T-helper 1 cell treated with Interleukin-12 subunit alpha and Interleukin-12 subunit beta and Interleukin-4 antibody, amounts not matched to agents 30 μg/mL and 1 μg/mL, for 36 hours (primary cell): ENCODE data around the gene ARHGAP33.
A peak's percentile ranks its signal among the peaks of the same experiment; 100 is the strongest.

Experiments used
- H3K27ac Mint-ChIP-seq: one replicate; pipeline ENCODE4 v1.8.0; 2021; ENCODE audit warnings: mild to moderate bottlenecking, mixed read lengths
- H3K27me3 Mint-ChIP-seq: one replicate; pipeline ENCODE4 v1.8.0; 2021; ENCODE audit warnings: low read depth, mixed read lengths
- H3K36me3 Mint-ChIP-seq: one replicate; pipeline ENCODE4 v1.8.0; 2021; ENCODE audit warnings: low read depth, mixed read lengths
- H3K4me1 Mint-ChIP-seq: one replicate; pipeline ENCODE4 v1.8.0; 2021; ENCODE audit warnings: low read depth, mixed read lengths
- H3K4me3 Mint-ChIP-seq: one replicate; pipeline ENCODE4 v1.8.0; 2021; ENCODE audit warnings: mild to moderate bottlenecking, moderate library complexity, mixed read lengths
- H3K9me3 Mint-ChIP-seq: one replicate; pipeline ENCODE4 v1.8.0; 2021; ENCODE audit warnings: mixed read lengths

ARHGAP33 gene

DNA sequence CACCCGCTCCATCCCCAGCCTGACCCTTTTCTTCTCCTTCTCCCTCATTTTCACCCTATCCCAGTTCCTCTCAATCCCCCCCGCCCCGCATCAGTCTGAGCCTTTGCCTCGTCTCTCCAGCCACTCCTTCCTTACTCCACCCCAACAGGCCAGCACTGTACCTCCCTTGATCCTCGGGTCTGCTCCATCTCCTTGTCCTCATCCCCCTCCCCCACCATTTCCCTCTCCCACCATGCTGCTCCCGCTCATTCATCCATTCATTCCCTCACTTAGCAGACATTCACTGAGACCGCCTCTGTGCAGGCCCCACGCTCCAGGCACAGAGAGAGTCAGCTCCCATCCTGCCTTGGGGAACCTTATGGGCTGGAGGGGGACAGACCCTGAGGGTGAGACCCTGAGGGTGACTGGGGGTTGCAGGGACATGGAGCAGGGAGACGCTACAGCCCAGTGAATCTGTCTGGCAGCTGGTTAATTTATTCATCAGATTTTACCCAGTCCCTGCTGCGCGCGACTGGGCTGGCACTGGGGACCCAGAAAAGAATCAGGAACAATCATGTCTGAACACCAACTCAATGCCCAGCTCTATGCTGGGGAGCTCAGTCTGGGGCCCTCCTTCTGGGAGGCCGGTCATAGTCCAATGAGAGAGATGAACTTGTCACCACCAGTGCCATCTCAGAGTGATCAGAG, 881 bp downstream of the ARHGAP33 start:
- Mint-ChIP-seq H3K9me3 (no peaks in the 10 kb centered on the region), H3K4me1 (peaks cover 21% of the 10 kb centered on the region), H3K27ac (peak overlapping the region; percentile 79), H3K27me3 (no peaks in the 10 kb centered on the region), H3K36me3 (peaks cover 6% of the 10 kb centered on the region), H3K4me3 (peak overlapping the region; percentile 87)

DNA sequence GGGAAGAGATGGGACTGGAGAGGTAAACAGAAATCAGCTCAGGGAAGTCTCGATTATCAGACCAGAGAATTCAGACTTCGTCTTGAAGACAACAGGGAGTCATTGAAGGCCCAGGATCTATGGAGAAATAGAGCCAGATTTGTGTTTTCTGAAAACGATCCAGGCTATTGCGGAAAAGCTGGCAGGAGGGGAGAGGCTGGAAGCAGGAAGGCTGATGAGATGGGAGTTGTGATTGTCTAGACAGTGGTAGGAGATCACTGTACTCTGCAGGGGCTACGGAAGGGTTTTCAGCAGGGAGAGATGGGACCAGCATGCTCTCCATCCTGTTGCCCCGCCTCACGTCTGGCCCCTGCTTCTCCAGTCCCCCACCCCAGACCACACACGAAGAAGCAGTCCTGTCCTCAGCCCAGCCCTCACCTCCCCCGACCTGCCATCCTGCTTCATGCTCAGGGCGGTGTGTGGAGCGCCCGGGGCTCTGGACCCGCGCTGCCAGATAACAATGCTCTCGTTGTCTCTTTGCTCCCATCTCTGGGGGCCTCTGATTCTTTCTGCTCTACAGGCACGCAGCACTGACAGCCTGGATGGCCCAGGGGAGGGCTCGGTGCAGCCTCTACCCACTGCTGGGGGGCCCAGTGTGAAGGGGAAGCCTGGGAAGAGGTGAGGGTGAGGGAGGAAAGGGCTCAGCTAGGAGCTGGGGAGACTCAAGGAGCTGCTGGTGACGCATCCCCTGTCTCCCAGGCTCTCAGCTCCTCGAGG, 1.9 kb downstream of the ARHGAP33 start:
- H3K27me3 Mint-ChIP-seq = no peaks in the 10 kb centered on the region
- peaks cover 9% of the 10 kb centered on the region for H3K36me3 Mint-ChIP-seq
- H3K4me1 Mint-ChIP-seq = peaks cover 21% of the 10 kb centered on the region
- no peaks in the 10 kb centered on the region for H3K9me3 Mint-ChIP-seq
- peak overlapping the region; percentile 51 for H3K4me3 Mint-ChIP-seq
- H3K27ac Mint-ChIP-seq = no peak overlapping the region

DNA sequence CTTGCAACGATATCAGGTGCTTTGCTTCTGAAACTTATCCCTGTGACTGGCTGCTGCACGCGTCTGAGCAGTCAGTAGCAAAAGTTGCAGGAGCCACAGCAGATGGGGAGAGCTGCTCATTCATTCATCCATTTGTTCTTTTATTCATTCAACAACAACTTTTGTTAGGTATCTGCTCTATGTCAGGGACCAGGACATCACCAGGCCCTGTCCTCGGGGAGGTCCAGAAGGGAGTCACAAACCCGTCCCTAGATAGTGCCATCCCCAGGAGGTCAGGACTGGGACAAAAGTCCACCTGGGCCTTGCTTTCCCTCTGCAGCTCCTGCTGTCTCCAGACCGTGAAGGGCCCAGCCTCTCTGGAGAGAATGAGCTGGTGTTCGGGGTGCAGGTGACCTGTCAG, 2.6 kb downstream of the ARHGAP33 start:
- H3K27me3 Mint-ChIP-seq = no peaks in the 10 kb centered on the region
- H3K36me3 Mint-ChIP-seq = peaks cover 11% of the 10 kb centered on the region
- H3K4me1 Mint-ChIP-seq = peaks cover 21% of the 10 kb centered on the region
- H3K27ac Mint-ChIP-seq = no peak overlapping the region
- H3K4me3 Mint-ChIP-seq = peak overlapping the region; percentile 10
- H3K9me3 Mint-ChIP-seq = no peaks in the 10 kb centered on the region

DNA sequence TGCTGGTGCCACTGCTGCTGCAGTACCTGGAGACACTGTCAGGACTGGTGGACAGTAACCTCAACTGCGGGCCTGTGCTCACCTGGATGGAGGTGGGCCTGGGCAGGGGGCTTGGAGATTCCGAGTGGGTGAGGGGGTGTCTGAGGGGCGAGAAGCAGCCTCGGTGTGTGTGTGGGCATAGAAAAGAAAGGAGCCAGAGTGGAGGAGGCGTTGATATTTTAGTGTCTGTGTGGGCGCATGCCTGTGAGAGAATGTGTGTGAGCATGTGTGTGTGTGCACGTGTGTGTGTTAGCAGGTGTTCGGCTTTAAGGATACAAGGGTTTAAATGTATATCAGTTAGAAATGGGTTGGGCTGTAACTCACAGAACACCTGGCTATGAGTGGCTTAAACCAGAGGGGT, 3.7 kb downstream of the ARHGAP33 start:
- no peak overlapping the region for H3K4me3 Mint-ChIP-seq
- peaks cover 18% of the 10 kb centered on the region for H3K36me3 Mint-ChIP-seq
- no peaks in the 10 kb centered on the region for H3K9me3 Mint-ChIP-seq
- H3K27me3 Mint-ChIP-seq = no peaks in the 10 kb centered on the region
- peaks cover 21% of the 10 kb centered on the region for H3K4me1 Mint-ChIP-seq
- H3K27ac Mint-ChIP-seq = peak overlapping the region; percentile 67

DNA sequence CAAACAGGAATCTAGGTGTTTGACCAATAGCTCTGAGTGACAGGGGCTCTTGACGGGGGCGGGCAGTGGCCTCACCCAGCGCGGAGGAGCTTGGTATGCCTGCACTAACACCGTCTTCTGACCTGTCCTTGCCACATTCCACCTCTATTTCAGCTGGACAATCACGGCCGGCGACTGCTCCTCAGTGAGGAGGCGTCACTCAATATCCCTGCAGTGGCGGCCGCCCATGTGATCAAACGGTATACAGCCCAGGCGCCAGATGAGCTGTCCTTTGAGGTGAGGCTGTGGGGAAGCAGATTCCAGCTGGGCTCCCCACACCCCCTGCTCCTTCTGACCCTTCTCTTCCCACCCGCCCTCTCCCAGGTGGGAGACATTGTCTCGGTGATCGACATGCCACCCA, 4.7 kb downstream of the ARHGAP33 start:
- Mint-ChIP-seq H3K36me3 (peaks cover 18% of the 10 kb centered on the region), H3K27me3 (no peaks in the 10 kb centered on the region), H3K4me3 (no peak overlapping the region), H3K27ac (no peak overlapping the region), H3K9me3 (no peaks in the 10 kb centered on the region), H3K4me1 (peaks cover 15% of the 10 kb centered on the region)

DNA sequence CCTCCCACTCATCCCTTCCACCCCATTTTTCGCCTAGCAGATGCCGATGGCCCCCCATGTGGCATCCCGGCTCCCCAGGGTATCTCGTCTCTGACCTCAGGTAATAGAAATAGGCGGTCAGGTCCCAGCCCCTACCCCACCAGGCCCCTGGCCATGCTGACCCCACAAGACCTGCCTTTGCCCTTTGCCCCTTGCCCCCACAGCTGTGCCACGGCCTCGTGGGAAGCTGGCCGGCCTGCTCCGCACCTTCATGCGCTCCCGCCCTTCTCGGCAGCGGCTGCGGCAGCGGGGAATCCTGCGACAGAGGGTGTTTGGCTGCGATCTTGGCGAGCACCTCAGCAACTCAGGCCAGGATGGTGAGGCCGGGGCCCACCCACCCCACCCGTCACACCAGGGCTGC, 5.4 kb downstream of the ARHGAP33 start:
- Mint-ChIP-seq H3K27me3 (no peaks in the 10 kb centered on the region), H3K27ac (no peak overlapping the region), H3K4me3 (no peak overlapping the region), H3K36me3 (peaks cover 19% of the 10 kb centered on the region), H3K4me1 (peaks cover 15% of the 10 kb centered on the region), H3K9me3 (no peaks in the 10 kb centered on the region)

DNA sequence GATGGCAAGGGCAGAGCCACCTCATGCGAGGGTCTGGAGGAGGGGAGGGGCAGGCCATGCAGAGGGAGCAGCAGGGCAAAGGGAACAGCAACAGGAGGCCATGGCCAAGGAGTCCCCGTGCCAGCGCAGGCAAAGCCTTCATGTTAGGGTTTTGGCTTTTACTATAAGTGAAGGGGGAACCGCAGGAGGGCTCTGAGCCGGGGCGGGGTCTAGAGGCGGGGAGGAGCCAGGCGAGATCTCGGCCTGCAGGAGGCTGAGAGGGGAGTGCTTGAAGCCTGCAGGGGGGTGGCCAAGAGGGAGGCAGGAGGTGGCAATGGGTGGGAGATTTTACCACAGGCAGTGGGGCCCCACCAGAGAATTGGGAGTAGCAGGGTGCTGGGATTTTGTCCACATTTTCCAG, 6.3 kb downstream of the ARHGAP33 start:
- Mint-ChIP-seq H3K27me3 (no peaks in the 10 kb centered on the region), H3K4me1 (peaks cover 8% of the 10 kb centered on the region), H3K27ac (no peak overlapping the region), H3K4me3 (no peak overlapping the region), H3K36me3 (peaks cover 18% of the 10 kb centered on the region), H3K9me3 (no peaks in the 10 kb centered on the region)

DNA sequence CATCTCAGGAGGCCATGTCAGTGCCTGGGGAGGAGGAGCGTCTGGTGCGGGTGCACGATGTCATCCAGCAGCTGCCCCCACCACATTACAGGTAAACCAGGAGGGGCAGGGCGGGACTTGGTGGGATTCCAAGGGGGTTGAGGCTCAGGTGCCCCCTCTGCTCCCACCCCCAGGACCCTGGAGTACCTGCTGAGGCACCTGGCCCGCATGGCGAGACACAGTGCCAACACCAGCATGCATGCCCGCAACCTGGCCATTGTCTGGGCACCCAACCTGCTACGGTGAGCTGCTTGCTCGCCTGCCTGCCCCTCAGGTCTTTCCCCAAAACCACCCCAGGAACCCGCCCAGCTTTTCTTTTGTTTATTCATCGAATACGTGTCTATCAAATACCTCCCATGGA, 7.2 kb downstream of the ARHGAP33 start:
- no peak overlapping the region for H3K4me3 Mint-ChIP-seq
- H3K9me3 Mint-ChIP-seq = no peaks in the 10 kb centered on the region
- H3K27ac Mint-ChIP-seq = no peak overlapping the region
- no peaks in the 10 kb centered on the region for H3K27me3 Mint-ChIP-seq
- H3K4me1 Mint-ChIP-seq = peaks cover 2% of the 10 kb centered on the region
- peaks cover 15% of the 10 kb centered on the region for H3K36me3 Mint-ChIP-seq

DNA sequence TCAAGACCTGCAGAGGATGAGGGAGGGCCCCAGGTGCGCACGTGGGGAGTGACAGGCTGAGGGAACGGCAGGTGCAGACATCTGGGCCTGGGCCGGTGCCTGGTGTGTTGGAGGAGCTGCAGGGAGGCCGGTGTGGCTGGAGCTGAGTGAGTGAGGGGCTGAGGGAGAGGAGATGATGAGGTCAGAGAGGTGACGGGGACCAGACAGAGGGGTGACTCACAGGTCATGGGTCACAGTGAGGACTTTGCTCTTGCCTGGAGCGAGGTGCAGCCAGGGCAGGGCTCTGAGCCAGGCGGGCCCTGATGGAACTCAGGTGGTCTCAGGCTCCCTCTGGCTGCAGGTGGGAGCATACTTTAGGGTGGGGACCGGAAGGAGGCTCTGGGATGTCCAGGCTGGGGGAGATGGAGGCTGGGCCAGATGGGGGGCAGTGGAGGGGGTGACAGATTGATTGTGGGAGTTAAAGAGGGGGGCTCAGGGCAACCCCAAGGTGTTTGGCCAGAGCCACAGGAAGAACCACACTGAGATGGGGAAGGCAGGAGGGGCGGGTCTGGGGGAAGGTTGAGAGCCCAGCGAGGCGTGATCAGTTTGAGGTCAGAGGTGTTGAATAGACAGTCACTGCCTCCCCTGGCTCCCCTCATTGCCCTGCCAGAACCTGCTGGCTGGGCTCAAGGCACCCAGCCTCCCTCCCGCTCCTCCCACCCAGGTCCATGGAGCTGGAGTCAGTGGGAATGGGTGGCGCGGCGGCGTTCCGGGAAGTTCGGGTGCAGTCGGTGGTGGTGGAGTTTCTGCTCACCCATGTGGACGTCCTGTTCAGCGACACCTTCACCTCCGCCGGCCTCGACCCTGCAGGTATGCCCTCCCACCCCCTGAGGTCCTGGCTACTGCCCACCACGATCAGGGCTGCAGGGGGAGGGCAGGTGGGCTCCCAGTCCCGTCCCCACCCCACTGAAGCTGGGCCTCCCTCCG, 8.4 kb downstream of the ARHGAP33 start:
- H3K27ac Mint-ChIP-seq = no peak overlapping the region
- no peaks in the 10 kb centered on the region for H3K9me3 Mint-ChIP-seq
- no peak overlapping the region for H3K4me3 Mint-ChIP-seq
- H3K36me3 Mint-ChIP-seq = peaks cover 15% of the 10 kb centered on the region
- peaks cover 2% of the 10 kb centered on the region for H3K4me1 Mint-ChIP-seq
- H3K27me3 Mint-ChIP-seq = no peaks in the 10 kb centered on the region

DNA sequence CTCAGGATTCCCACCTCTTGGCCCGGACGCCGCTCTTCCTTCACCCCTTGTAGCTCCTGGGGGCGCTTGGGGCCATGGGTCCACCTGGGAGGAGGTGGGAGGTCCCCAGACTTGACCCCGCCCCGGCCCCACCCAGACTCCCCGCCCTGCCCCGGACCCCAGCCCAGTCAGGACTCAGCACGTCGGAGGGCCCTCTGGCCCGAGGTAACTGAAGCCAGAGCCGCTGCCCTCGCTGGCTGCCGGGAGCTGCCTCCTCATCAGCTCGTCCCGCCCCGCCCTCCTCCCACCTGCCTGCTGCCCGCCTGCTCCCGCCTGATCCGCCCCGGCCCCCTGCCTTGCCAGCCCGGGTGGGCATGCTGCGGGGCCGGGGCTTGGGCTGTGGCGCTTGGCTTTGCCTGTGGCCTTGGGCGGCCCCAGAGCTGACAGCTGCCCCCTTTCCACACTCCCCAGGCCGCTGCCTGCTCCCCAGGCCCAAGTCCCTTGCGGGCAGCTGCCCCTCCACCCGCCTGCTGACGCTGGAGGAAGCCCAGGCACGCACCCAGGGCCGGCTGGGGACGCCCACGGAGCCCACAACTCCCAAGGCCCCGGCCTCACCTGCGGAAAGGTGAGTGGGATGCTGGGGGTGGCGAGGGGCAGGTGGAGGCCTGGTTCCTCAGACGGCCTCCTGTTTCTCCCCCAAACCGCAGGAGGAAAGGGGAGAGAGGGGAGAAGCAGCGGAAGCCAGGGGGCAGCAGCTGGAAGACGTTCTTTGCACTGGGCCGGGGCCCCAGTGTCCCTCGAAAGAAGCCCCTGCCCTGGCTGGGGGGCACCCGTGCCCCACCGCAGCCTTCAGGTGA, 9.4 kb downstream of the ARHGAP33 start:
- H3K9me3 Mint-ChIP-seq = no peaks in the 10 kb centered on the region
- H3K4me3 Mint-ChIP-seq = no peak overlapping the region
- H3K4me1 Mint-ChIP-seq = no peaks in the 10 kb centered on the region
- H3K27ac Mint-ChIP-seq = no peak overlapping the region
- no peaks in the 10 kb centered on the region for H3K27me3 Mint-ChIP-seq
- H3K36me3 Mint-ChIP-seq = peaks cover 15% of the 10 kb centered on the region

DNA sequence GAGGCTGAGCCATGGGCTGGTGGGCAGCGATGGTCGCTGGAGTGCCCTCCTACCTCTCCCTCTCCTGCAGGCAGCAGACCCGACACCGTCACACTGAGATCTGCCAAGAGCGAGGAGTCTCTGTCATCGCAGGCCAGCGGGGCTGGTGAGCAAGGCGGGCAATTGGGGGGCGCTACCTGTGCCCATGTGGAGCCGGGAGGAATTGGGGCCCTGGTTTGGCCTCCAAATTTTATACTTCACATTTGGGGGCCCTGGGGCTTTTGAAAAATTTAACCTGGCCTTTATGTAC, 9.9 kb downstream of the ARHGAP33 start:
- Mint-ChIP-seq H3K4me1 (no peaks in the 10 kb centered on the region), H3K27ac (no peak overlapping the region), H3K4me3 (no peak overlapping the region), H3K9me3 (no peaks in the 10 kb centered on the region), H3K36me3 (peaks cover 15% of the 10 kb centered on the region), H3K27me3 (no peaks in the 10 kb centered on the region)

DNA sequence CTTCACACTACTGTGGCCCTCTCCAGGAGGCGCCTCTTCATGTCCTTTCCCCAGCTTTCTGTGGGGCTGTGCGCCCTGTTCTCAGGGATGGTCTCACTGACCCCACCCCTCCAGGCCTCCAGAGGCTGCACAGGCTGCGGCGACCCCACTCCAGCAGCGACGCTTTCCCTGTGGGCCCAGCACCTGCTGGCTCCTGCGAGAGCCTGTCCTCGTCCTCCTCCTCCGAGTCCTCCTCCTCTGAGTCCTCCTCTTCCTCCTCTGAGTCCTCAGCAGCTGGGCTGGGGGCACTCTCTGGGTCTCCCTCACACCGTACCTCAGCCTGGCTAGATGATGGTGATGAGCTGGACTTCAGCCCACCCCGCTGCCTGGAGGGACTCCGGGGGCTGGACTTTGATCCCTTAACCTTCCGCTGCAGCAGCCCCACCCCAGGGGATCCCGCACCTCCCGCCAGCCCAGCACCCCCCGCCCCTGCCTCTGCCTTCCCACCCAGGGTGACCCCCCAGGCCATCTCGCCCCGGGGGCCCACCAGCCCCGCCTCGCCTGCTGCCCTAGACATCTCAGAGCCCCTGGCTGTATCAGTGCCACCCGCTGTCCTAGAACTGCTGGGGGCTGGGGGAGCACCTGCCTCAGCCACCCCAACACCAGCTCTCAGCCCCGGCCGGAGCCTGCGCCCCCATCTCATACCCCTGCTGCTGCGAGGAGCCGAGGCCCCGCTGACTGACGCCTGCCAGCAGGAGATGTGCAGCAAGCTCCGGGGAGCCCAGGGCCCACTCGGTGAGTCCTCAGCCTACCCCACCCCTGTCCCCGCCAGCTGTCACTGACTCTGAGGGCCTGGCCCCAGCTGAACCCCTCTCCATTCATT, 11.2 kb downstream of the ARHGAP33 start:
- H3K9me3 Mint-ChIP-seq = no peaks in the 10 kb centered on the region
- H3K4me3 Mint-ChIP-seq = no peak overlapping the region
- no peaks in the 10 kb centered on the region for H3K4me1 Mint-ChIP-seq
- H3K27ac Mint-ChIP-seq = no peak overlapping the region
- H3K27me3 Mint-ChIP-seq = no peaks in the 10 kb centered on the region
- peaks cover 10% of the 10 kb centered on the region for H3K36me3 Mint-ChIP-seq

DNA sequence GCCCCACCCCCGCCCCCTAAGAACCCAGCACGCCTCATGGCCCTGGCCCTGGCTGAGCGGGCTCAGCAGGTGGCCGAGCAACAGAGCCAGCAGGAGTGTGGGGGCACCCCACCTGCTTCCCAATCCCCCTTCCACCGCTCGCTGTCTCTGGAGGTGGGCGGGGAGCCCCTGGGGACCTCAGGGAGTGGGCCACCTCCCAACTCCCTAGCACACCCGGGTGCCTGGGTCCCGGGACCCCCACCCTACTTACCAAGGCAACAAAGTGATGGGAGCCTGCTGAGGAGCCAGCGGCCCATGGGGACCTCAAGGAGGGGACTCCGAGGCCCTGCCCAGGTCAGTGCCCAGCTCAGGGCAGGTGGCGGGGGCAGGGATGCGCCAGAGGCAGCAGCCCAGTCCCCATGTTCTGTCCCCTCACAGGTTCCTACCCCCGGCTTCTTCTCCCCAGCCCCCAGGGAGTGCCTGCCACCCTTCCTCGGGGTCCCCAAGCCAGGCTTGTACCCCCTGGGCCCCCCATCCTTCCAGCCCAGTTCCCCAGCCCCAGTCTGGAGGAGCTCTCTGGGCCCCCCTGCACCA, 11.9 kb downstream of the ARHGAP33 start:
- Mint-ChIP-seq H3K4me3 (no peak overlapping the region), H3K36me3 (peaks cover 10% of the 10 kb centered on the region), H3K27ac (no peak overlapping the region)

More for the DNA sequence above, 11.9 kb downstream of the ARHGAP33 start:
- no peaks in the 10 kb centered on the region for H3K27me3 Mint-ChIP-seq
- no peaks in the 10 kb centered on the region for H3K9me3 Mint-ChIP-seq
- H3K4me1 Mint-ChIP-seq = no peaks in the 10 kb centered on the region
